VCaP (cell line): ENCODE results near the gene TRIM75.

Experiments
- H3K27ac ChIP-seq: fragments of 450-650 bp; 2 replicates; pipeline ENCODE4 v1.5.1; 2017
- CTCF ChIP-seq: fragments of 450-650 bp; conservative IDR thresholded peaks from 2 replicates; pipeline ENCODE4 v1.5.1; 2017; ENCODE audit warnings: mild to moderate bottlenecking, moderate library complexity

Gene TRIM75

GRCh38 chr4:165106518-165106917 is 52.9 kb downstream of the TRIM75 start:
- no peak overlapping the region for H3K27ac ChIP-seq
- TF ChIP-seq CTCF: no peak
